HG03196 (cell line): Measurements from ENCODE around the gene ANKRD13C.

Source experiments
- ATAC-seq: cut with Tn5 transposase; IDR thresholded peaks from one replicate; pipeline ENCODE4 v1.9.1; 2021; ENCODE audit not compliant: unreplicated experiment

The ANKRD13C gene

DNA sequence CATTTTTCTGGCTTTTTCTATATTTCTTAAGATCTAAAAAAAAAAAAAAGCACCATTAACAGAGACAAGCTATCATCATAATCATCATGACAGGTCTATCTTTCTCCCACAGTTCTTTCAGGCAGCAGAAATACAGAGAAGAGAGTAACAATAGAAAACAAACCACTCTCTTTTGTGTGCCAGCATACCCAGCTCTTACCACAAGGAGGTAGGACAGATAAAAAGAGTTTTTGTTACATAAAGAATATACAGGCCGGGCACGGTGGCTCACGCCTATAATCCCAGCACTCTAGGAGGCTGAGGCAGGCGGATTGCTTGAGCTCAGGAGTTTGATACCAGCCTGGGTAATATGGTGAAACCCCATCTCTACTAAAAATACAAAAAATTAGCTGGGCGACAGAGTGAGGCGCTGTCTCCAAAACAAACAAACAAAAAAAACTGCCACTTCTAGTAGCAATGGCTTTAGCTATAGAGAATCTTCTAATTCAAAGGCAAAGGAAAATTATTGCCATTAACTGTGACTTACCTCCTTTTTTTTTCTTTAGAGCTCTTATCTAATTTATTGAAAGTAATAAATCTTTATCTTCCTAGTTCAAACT, 39.7 kb downstream of the ANKRD13C start:
- no peak for ATAC-seq

DNA sequence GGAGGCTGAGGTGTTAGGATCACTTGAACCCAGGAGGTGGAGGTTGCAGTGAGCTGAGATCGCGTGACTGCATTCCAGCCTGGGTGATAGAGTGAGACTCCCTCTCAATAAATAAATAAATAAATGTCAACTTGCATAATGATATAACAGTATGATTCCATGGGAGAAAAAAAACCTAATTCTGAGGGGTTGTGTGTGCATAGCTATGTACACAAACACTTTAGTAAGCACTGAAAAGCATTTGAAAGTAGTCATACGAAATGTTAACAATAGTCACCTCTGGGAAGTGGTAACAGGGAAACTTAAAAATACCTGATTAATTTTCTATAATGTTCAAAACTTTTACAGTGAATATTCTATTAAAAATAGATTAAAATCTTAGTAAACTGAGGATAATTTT, 43.2 kb downstream of the ANKRD13C start:
- no peak for ATAC-seq

DNA sequence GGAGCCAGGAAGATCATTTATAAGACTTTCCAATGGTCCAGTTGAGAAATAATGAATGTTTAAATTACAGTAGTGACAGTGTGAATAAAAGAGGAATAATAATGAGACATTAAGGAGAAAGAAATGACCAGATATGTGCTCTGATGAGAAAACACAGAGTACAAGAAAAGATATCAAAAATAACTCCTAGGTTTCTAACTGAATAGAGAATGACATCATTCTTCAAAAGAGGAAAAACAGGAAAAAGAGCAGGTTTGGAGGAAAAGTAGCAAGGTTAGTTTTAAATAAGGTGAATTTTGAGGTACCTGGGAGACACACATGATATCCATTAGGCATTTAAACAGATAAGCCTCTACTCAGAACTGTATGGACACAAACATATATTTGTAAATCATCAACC, 55.0 kb downstream of the ANKRD13C start:
- no peak for ATAC-seq

DNA sequence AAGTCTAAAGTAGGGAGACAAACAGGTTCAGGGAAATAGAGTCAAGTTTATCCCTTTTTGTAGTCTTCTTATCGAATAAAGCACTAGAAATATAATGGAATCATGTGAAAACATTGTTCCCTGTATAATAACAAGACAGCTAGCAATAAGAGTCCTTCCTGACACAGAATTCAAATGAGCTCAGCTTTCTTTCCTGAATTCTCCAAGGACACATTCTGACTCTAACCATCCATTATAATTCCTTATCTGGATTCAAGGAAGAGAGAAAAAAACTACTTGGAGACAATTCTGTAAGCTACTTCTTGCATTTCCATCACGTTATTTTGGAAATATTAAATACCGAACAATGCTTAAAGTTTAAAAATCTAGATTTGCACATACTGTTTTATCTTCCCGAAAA, 58.8 kb downstream of the ANKRD13C start:
- no peak for ATAC-seq

DNA sequence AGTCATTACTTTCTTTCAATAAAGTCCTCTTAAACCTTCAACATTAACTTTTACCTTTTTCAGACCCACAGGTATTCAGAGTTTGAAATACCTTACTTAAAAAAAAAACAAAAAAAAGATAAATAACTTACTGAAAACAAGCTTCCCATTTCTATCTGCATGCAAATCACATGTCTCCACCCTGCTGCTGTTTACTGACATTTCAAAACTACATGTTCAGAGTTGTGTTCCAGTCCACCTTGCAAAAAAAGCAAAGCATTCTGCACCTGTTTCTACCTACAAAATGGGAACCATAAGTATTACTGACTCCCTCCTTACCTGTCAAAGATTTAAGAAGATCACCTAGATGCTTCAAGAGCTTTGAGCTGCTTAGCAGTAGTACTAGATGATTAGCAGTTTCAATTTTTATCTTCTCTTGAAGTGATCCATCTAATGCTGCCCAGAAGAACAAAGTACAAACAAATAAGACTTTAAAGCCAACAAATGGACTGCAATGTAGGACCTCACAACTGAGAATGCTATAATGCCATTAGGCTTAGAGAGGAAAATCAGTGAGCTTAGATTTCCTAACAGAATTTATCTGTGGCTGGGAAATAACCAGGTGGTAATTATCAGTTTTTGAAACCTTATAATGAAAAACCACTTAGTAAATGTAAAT, 61.2 kb downstream of the ANKRD13C start:
- no peak for ATAC-seq

DNA sequence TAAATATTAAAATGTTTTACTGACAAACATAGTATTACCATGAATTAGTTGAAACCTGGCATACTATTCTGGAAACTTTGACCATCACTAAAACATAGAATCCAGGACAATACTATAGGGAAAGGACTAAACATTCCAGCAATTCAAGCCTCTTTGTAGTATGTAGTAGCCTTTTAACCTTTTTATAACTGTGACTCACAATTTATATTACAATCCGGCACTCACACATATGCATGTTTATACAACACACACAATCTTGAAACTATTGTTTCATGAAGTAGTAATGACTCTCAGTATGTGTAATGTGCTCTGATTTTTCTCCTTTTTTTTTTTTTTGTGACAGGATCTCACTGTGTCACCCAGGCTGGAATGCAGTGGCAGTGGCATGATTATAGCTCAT, 64.3 kb downstream of the ANKRD13C start:
- no peak for ATAC-seq

DNA sequence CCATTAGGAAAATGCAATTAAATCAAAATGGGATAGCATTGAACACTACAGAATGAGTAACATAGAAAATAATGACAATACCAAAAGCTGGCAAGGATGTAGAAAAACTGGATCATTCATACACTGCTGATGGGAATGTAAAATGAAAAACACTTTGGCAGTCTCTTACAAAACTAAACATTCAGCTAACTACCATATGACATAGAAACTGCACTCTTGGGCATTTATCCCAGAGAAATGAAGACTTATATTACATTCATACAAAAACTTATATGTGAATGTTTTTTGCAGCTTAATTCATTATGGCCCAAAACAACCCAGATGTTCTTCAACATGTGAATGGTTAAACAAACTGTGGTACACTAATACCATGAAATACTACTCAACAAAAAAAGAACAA, 66.4 kb downstream of the ANKRD13C start:
- ATAC-seq = no peak

DNA sequence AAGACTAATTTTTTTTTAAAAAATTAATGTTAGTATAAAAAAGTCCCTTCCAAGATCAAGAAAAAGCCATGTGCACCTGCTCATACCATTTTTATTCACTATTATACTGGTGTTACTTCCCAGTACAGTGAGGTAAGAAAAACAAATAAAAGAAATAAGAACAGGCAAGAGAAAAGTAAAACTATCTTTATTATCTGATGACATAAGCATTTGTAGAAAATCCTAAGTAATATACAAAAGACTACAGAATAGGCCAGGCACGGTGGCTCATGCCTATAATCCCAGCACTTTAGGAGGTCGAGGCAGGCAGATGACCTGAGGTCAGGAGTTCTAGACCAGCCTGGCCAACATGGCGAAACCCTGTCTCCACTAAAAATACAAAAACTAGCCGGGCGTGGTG, 68.1 kb downstream of the ANKRD13C start:
- no peak for ATAC-seq

DNA sequence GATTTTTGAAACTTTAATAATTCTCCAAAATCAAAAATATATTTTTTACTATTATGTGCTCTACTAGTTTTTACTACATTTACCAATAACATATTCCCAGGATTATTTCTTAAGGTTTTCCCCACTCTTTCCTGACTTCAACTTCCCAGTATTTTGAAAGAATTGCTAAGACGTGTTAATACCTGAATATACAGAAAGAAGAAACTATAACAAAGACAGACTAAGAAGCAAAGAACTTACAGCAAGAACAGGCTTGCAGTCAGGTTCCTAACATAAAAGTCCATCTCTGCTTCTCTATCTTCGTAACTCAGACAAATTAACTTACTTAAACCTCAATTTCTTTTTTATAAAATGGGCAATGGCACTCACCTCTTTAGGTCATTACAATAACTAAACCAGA, 70.2 kb downstream of the ANKRD13C start:
- ATAC-seq = no peak

DNA sequence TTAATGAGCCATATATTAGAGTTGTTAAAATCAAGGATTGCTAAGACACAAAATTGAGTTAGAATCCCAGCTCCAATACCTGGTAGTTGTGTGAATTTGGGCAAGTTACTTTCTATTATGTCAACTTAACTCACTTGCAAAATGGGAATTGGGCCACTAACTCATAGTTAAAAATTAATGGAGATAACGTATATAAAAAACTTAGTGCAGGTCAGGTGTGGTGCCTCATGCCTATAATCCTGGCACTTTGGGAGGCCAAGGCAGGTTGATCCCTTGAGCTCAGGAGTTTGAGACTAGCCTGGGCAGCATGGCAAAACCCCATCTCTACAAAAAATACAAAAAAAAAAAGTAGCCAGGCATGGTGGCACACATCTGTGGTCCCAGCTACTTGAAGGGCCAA, 75.8 kb downstream of the ANKRD13C start:
- no peak for ATAC-seq

DNA sequence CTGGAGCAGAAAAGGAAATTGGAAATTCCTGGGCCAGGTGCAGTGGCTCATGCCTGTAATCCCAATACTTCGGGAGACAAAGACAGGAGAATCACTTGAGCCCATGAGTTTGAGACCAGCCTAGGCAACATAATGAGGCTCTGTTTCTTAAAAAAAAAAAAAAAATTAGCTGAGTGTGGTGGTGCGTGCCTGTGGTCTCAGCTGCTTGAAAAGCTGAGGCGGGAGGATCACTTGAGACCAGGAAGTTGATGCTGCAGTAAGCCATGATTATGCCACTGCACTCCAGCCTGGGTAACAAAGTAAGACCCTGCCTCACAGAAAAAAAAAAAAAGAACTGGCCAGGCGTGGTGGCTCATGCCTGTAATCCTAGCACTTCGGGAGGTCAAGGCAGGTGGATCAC, 76.6 kb downstream of the ANKRD13C start:
- no peak for ATAC-seq

DNA sequence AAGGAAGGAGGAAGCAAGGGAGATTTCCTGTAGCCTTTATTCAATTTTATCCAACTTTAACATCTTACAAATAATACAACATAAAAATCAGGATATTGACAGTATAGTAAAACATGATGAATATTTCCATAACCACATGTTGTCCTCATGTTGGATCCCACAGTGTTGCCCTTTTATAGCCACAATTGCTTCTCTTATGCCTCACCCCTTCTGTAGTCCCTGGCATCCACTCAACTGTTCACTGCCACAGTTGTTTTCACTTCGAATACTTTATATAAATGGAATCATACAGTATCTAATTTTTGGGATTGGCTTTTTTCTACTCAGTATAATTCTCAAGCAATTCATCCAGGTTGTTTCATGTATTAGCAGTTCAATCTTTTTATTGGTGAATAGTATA, 88.6 kb downstream of the ANKRD13C start:
- no peak for ATAC-seq

DNA sequence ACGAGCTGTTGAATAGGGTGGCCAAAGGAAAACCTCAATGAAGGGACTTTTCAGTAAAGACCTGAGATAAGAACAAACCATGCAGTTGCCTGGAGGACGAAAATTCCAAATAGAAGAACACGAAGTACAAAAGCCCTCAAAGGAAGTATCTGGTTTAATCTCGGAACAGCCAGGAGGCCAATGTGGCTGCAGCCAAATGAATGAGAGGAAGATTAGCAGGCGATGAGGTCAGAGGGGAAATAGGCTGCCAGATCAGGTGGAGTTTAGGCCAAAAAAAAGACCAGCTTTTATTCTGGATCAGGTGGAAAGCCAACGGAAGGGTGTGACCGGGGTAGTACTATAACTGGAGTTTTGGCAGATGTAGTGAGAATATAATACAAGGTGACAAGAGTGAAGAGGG, 89.7 kb downstream of the ANKRD13C start:
- no peak for ATAC-seq

DNA sequence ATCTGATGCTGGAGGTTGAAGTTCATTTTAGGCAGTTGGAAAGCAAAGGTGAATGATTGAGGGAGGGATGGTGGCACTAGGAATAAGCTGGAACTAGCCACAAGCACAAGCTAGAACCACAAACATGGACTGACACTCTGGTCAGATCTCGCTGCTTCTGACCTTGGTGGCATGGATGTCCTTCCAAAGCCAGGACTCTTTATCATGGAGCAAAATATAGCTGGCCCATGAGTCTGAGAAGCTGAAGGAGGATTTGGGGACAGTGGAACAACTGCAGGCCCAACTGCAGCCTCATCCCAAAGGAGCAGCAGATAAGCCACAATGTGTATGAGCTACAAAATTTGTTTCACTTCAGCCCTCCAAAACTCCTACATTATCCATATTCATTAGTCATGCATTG, 97.9 kb downstream of the ANKRD13C start:
- ATAC-seq = no peak

DNA sequence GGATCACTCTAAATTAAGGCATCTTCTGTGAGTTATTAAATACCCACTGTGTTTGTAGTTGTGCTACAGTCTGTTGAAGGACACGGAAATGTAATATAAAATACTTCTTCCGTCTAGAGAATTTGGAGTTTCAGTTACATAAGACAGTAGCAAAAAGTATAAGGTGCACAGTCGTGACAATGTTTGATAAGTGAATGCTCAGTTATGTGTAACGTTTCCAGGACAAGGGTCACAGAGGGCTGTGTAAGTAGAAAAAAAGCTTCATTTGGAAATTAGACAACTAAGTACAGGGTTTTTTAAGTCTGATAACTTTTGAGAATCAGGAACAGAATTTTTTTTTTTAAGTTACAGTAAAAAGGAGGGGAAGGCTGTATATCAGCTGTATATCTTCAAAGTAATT, 105.8 kb downstream of the ANKRD13C start:
- no peak for ATAC-seq

DNA sequence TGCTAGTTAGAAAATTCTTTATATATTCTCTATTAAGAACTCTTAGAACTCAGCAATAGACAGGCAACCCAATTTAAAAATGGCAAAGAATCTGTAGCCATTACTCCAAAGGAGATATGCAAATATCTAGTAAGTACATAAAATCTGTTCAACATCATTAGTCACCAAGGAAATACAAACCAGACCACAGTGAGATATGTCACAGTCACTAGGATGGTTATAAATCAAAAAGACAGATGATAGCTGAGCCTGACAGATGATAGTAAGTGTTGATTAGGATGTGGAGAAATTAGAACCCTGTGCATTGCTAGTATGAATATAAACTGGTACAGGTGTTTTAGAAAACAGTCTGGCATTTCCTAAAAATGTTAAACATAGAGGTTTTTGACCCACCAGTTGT, 106.8 kb downstream of the ANKRD13C start:
- no peak for ATAC-seq

DNA sequence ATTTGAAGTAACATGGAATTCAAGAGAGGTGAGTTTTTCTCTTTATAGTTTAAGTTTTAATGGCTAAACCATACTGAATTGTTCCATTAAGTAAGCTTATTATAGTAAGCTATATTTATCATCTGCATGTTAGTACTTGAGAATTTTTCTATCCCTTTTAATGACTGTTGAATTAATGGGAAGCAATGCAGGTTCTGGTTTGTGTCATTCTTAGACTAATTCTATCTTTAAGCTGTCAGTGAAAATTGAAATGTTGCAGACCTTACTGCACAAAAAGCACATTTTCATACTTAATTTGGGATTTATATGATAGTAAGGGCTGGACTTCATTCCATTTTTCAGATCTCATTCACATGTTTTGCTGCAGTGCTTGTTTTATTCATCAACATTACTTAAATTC, 107.4 kb downstream of the ANKRD13C start:
- no peak for ATAC-seq

DNA sequence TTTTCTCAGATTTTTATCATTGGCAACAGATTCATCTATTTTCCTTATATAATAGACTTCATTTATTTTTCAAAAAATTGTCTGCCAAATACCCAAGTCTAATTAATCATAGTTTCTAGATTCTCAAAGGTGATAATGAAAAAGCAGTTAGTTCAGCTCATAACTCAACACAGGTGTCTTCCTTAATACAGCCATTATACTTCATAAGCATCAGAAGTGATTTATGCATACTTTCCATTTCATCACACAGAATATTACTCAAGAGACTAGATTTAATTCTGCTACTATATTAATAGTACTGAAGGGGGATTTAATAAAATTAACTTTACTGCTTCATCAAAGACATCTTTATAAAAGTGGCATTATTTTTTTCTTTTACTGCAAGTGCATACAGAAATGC, 114.6 kb downstream of the ANKRD13C start:
- no peak for ATAC-seq

DNA sequence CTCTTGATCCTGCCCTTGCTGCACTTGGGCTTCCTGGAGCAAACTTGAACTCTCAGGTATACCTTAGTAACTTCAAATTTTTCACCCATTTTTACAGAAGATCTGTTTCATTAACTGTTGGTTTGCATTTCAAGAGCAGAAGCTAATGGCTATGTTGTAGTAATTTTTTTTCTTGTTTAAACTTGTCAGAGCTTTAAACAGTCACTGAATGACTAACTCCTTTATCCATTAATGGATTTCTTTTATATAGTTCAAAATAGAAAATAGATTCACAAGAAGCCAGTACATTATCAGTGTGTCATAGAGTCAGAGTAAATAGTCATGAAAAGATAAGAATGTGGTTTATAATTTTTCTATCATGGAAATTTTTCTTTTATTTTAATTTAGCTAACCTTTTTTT, 119.8 kb downstream of the ANKRD13C start:
- no peak for ATAC-seq

DNA sequence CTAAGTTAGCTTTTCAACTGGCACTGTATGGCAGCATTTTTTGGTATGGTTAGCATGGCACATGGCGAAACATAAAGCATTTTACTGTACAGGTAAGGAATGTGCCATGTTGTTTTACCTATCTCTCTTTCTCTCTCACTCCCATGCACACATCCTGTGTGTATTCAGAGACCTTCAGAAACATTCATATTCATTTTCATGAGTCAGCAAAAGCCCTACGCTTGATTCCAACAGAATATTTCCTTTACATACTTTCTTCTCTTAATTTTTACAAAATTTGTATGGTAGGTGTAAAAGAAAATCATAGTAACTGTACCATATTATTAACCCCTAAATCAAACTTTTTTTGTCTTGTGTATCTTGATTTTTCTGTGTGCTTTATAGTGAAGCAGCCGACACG, 123.0 kb downstream of the ANKRD13C start:
- no peak for ATAC-seq

DNA sequence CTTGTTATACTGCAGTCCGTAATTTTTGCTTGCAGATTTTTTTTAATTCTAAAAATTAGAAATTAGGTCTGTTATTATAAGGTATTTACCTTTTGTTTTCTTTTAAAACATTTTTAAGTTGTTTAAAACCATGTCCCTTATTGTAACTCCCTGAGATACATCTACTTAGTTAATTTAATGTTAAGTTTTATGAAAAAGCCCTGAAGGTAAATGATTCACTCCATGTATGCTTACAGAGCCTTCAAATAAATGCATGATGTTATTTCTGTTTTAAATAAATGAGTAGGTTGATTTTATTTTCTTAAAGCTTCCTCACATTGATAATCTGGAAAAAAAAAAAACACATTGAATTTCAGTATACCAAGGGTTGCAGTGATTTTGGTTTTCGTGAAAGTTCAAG, 125.9 kb downstream of the ANKRD13C start:
- ATAC-seq = no peak

DNA sequence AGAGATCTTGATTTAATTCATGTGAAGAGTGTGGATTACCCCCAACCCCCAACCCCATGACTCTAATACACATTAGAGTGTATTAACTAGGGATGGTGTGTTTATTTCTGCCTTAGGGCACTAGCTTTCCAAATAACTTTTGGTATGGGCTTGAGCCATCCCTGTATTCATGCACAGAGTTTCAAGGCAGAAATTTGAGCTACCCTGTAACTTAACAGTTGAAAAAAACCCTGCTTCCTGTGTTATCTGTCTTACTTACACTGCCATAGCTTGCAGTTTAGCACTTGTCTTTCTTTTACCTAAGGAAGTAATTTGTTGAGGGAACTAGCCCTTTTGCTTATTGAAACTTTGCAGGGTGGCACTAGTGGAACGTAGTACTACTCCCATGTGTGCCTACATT, 127.1 kb downstream of the ANKRD13C start:
- no peak for ATAC-seq

DNA sequence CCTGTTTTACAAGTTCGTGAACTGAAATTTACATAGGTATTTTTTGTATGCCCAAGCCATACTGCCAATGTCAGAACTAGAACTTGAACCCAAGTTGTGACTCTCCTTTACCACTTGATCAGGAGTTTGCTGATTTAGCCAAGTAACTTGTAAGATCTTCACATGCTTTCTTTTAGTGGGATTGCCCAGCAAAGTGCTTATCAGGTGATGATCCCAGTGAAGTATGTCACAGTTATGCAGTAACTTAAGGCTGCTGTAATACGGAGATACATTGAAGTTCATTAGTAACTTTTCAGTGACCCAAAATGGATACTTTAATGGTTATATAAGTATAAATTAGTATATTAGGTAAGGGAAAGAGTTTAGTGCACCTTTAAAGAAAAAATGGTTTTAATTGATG, 129.6 kb downstream of the ANKRD13C start:
- no peak for ATAC-seq
